Activated T-helper 17 cell treated with anti-CD3 and anti-CD28 coated beads, Interleukin-2, amount 50 U/mL, for 72 hours (primary cell): ENCODE data around the gene OSBPL5. TPM values are rescaled to one million over a fixed set of nuclear protein-coding genes. Genes with fewer than 3 reads are reported as not detected.

Experiments used
- ATAC-seq: fragments of 150-1000 bp; cut with Tn5 transposase; replicated peaks from 2 replicates; pipeline ENCODE4 v1.10.0; 2021; ENCODE audit warnings: mild to moderate bottlenecking, moderate library complexity
- H3K27ac Mint-ChIP-seq: one replicate; pipeline ENCODE4 v1.8.0; 2022; ENCODE audit warnings: mixed read lengths
- H3K27me3 Mint-ChIP-seq: one replicate; pipeline ENCODE4 v1.8.0; 2022; ENCODE audit warnings: mixed read lengths
- H3K36me3 Mint-ChIP-seq: one replicate; pipeline ENCODE4 v1.8.0; 2022; ENCODE audit warnings: low read depth, mild to moderate bottlenecking, mixed read lengths
- H3K4me1 Mint-ChIP-seq: one replicate; pipeline ENCODE4 v1.8.0; 2022; ENCODE audit warnings: mixed read lengths
- H3K4me3 Mint-ChIP-seq: one replicate; pipeline ENCODE4 v1.8.0; 2022; ENCODE audit warnings: mild to moderate bottlenecking, mixed read lengths
- H3K9me3 Mint-ChIP-seq: one replicate; pipeline ENCODE4 v1.8.0; 2022; ENCODE audit warnings: mixed read lengths
- total RNA-seq, 2 donors: library from RNA; stranded (reverse); gene quantifications; one replicate each; pipeline ENCODE4 v1.2.3, GENCODE V29; 2022

Gene OSBPL5
- total RNA-seq, 2 donors from 2014 or later = 3.3 to 5.3 TPM

GRCh38 chr11:3147257-3147619, 17.9 kb downstream of the OSBPL5 start:
- Mint-ChIP-seq H3K4me3 (no peak overlapping the region), H3K4me1 (no peaks in the 10 kb centered on the region), H3K27me3 (no peaks in the 10 kb centered on the region), H3K27ac (no peak overlapping the region), H3K9me3 (no peaks in the 10 kb centered on the region), H3K36me3 (no peaks in the 10 kb centered on the region)
- no peak for ATAC-seq

GRCh38 chr11:3146612-3147256, 18.4 kb downstream of the OSBPL5 start:
- no peaks in the 10 kb centered on the region for H3K4me1 Mint-ChIP-seq
- no peaks in the 10 kb centered on the region for H3K36me3 Mint-ChIP-seq
- H3K9me3 Mint-ChIP-seq = no peaks in the 10 kb centered on the region
- no peak overlapping the region for H3K4me3 Mint-ChIP-seq
- ATAC-seq = no peak
- H3K27me3 Mint-ChIP-seq = no peaks in the 10 kb centered on the region
- no peak overlapping the region for H3K27ac Mint-ChIP-seq

GRCh38 chr11:3145206-3145520, 19.9 kb downstream of the OSBPL5 start:
- no peak overlapping the region for H3K4me3 Mint-ChIP-seq
- no peaks in the 10 kb centered on the region for H3K9me3 Mint-ChIP-seq
- H3K4me1 Mint-ChIP-seq = no peaks in the 10 kb centered on the region
- no peaks in the 10 kb centered on the region for H3K36me3 Mint-ChIP-seq
- no peak overlapping the region for H3K27ac Mint-ChIP-seq
- no peaks in the 10 kb centered on the region for H3K27me3 Mint-ChIP-seq
- no peak for ATAC-seq

GRCh38 chr11:3144296-3145205, 20.6 kb downstream of the OSBPL5 start:
- H3K4me1 Mint-ChIP-seq = no peaks in the 10 kb centered on the region
- no peak overlapping the region for H3K4me3 Mint-ChIP-seq
- no peaks in the 10 kb centered on the region for H3K36me3 Mint-ChIP-seq
- ATAC-seq = no peak
- H3K27me3 Mint-ChIP-seq = no peaks in the 10 kb centered on the region
- H3K9me3 Mint-ChIP-seq = no peaks in the 10 kb centered on the region
- no peak overlapping the region for H3K27ac Mint-ChIP-seq

- no peaks in the 10 kb centered on the region for H3K27me3 Mint-ChIP-seq
- no peaks in the 10 kb centered on the region for H3K4me1 Mint-ChIP-seq
- no peak overlapping the region for H3K27ac Mint-ChIP-seq
- no peaks in the 10 kb centered on the region for H3K36me3 Mint-ChIP-seq
- ATAC-seq = no peak
- H3K9me3 Mint-ChIP-seq = no peaks in the 10 kb centered on the region
- H3K4me3 Mint-ChIP-seq = no peak overlapping the region
Measured at GRCh38 chr11:3143136-3143880, 21.8 kb downstream of the OSBPL5 start.

- no peaks in the 10 kb centered on the region for H3K36me3 Mint-ChIP-seq
- ATAC-seq = no peak
- H3K4me3 Mint-ChIP-seq = no peak overlapping the region
- no peaks in the 10 kb centered on the region for H3K27me3 Mint-ChIP-seq
- H3K4me1 Mint-ChIP-seq = no peaks in the 10 kb centered on the region
- no peak overlapping the region for H3K27ac Mint-ChIP-seq
- H3K9me3 Mint-ChIP-seq = no peaks in the 10 kb centered on the region
Measured at GRCh38 chr11:3140291-3140603, 24.9 kb downstream of the OSBPL5 start.

GRCh38 chr11:3139481-3140290, 25.4 kb downstream of the OSBPL5 start:
- no peaks in the 10 kb centered on the region for H3K36me3 Mint-ChIP-seq
- no peak overlapping the region for H3K27ac Mint-ChIP-seq
- H3K4me1 Mint-ChIP-seq = no peaks in the 10 kb centered on the region
- no peaks in the 10 kb centered on the region for H3K9me3 Mint-ChIP-seq
- ATAC-seq = no peak
- H3K27me3 Mint-ChIP-seq = no peaks in the 10 kb centered on the region
- H3K4me3 Mint-ChIP-seq = no peak overlapping the region

- no peak for ATAC-seq
- no peaks in the 10 kb centered on the region for H3K36me3 Mint-ChIP-seq
- H3K9me3 Mint-ChIP-seq = no peaks in the 10 kb centered on the region
- no peak overlapping the region for H3K4me3 Mint-ChIP-seq
- H3K27me3 Mint-ChIP-seq = no peaks in the 10 kb centered on the region
- no peak overlapping the region for H3K27ac Mint-ChIP-seq
- H3K4me1 Mint-ChIP-seq = no peaks in the 10 kb centered on the region
Measured at GRCh38 chr11:3139086-3139440, 26.0 kb downstream of the OSBPL5 start.

GRCh38 chr11:3138178-3139085, 26.7 kb downstream of the OSBPL5 start:
- Mint-ChIP-seq H3K4me3 (no peak overlapping the region), H3K4me1 (no peaks in the 10 kb centered on the region), H3K9me3 (no peaks in the 10 kb centered on the region), H3K36me3 (no peaks in the 10 kb centered on the region), H3K27me3 (no peaks in the 10 kb centered on the region), H3K27ac (no peak overlapping the region)
- ATAC-seq = no peak

- Mint-ChIP-seq H3K4me1 (no peaks in the 10 kb centered on the region), H3K9me3 (no peaks in the 10 kb centered on the region), H3K36me3 (no peaks in the 10 kb centered on the region), H3K27me3 (no peaks in the 10 kb centered on the region), H3K4me3 (no peak overlapping the region), H3K27ac (no peak overlapping the region)
- no peak for ATAC-seq
Measured at GRCh38 chr11:3137486-3138177, 27.5 kb downstream of the OSBPL5 start.

GRCh38 chr11:3136546-3137455, 28.3 kb downstream of the OSBPL5 start:
- no peak overlapping the region for H3K27ac Mint-ChIP-seq
- ATAC-seq = no peak
- no peaks in the 10 kb centered on the region for H3K9me3 Mint-ChIP-seq
- no peaks in the 10 kb centered on the region for H3K36me3 Mint-ChIP-seq
- no peak overlapping the region for H3K4me3 Mint-ChIP-seq
- H3K27me3 Mint-ChIP-seq = no peaks in the 10 kb centered on the region
- H3K4me1 Mint-ChIP-seq = no peaks in the 10 kb centered on the region

GRCh38 chr11:3135481-3136440, 29.3 kb downstream of the OSBPL5 start:
- Mint-ChIP-seq H3K4me3 (no peak overlapping the region), H3K4me1 (no peaks in the 10 kb centered on the region), H3K9me3 (no peaks in the 10 kb centered on the region), H3K27ac (no peak overlapping the region), H3K27me3 (no peaks in the 10 kb centered on the region), H3K36me3 (no peaks in the 10 kb centered on the region)
- ATAC-seq = no peak
